Measurements from ENCODE around the gene ZBTB7C. TPM values are rescaled to one million over a fixed set of nuclear protein-coding genes. Genes with fewer than 3 reads are reported as not detected.

The ZBTB7C gene
- total and polyA plus RNA-seq, 4 donors: 0.19 to 1.1 (median 0.45) TPM

- no peak overlapping the region for H3K27ac ChIP-seq (ENCODE audit: low read depth in 1 of 2, low read length in 2 of 2)
- peaks cover 0 to 5% (median 3%) of the 10 kb centered on the region in 4 donors for H3K9me3 ChIP-seq (ENCODE audit: control insufficient read depth in 4 of 4, low read length in 3 of 4)
- no peak overlapping the region for H3K9ac ChIP-seq (ENCODE audit: low read depth in 1 of 2, low read length in 2 of 2)
- no peaks in the 10 kb centered on the region for H3K36me3 ChIP-seq (ENCODE audit: control insufficient read depth in 4 of 4, insufficient read depth in 3 of 4, low read depth in 1 of 4, low read length in 3 of 4)
- WGBS: 81% methylated on average over 3 of the region's 3 CpGs
- no peaks in the 10 kb centered on the region for H3K4me1 ChIP-seq (ENCODE audit: control insufficient read depth in 4 of 4, insufficient read depth in 4 of 4, low read length in 3 of 4)
- no peak for TF ChIP-seq REST (IDR thresholded peaks at IDR 0.05)
- no peak for TF ChIP-seq RAD21 (IDR thresholded peaks at IDR 0.05)
- no peak for TF ChIP-seq HNF4G (IDR thresholded peaks at IDR 0.05)
- no peak for TF ChIP-seq TAF1 (conservative IDR thresholded peaks at IDR 0.05)
- TF ChIP-seq GABPA (IDR thresholded peaks at IDR 0.05 in 1 of 2, conservative IDR thresholded peaks at IDR 0.05 in 1 of 2): no peak
- TF ChIP-seq MAX (IDR thresholded peaks at IDR 0.05): no peak
- no peak for TF ChIP-seq CTCF (IDR thresholded peaks at IDR 0.05; ENCODE audit: low read depth, low read length, missing input control)
- no peak for TF ChIP-seq JUND (IDR thresholded peaks at IDR 0.05)
- TF ChIP-seq EGR1 (IDR thresholded peaks at IDR 0.05; ENCODE audit: low read depth in 2 of 2): no peak
- no peak for TF ChIP-seq ZBTB33 (IDR thresholded peaks at IDR 0.05)
- no peak for TF ChIP-seq FOXA1 (IDR thresholded peaks at IDR 0.05)
- TF ChIP-seq ATF3 (IDR thresholded peaks at IDR 0.05): no peak
- no peak for TF ChIP-seq FOXA2 (IDR thresholded peaks at IDR 0.05)
- no peak for DNase-seq (ENCODE audit: low spot score)
- H3K27me3 ChIP-seq (ENCODE audit: control insufficient read depth in 4 of 4, insufficient read depth in 4 of 4, low read length in 3 of 4): no peaks in the 10 kb centered on the region
- H3K4me3 ChIP-seq (ENCODE audit: low read depth in 1 of 3, low read length in 3 of 3): no peak overlapping the region
These were observed 413.5 kb downstream of the ZBTB7C start for GRCh38 chr18:47995654-47996053.

- no peaks in the 10 kb centered on the region for H3K27me3 ChIP-seq (ENCODE audit: control insufficient read depth in 4 of 4, insufficient read depth in 4 of 4, low read length in 3 of 4)
- H3K9ac ChIP-seq (ENCODE audit: low read depth in 1 of 2, low read length in 2 of 2): no peak overlapping the region
- DNase-seq (ENCODE audit: low spot score): no peak
- no peak overlapping the region for H3K27ac ChIP-seq (ENCODE audit: low read depth in 1 of 2, low read length in 2 of 2)
- WGBS: 80% methylated on average over 1 of the region's 1 CpG
- H3K4me3 ChIP-seq (ENCODE audit: low read depth in 1 of 3, low read length in 3 of 3): no peak overlapping the region
- H3K4me1 ChIP-seq (ENCODE audit: control insufficient read depth in 4 of 4, insufficient read depth in 4 of 4, low read length in 3 of 4): no peaks in the 10 kb centered on the region
- H3K9me3 ChIP-seq (ENCODE audit: control insufficient read depth in 4 of 4, low read length in 3 of 4): peaks cover 0 to 5% (median 3%) of the 10 kb centered on the region in 4 donors
- no peaks in the 10 kb centered on the region for H3K36me3 ChIP-seq (ENCODE audit: control insufficient read depth in 4 of 4, insufficient read depth in 3 of 4, low read depth in 1 of 4, low read length in 3 of 4)
- no peak for TF ChIP-seq GABPA (IDR thresholded peaks at IDR 0.05 in 1 of 2, conservative IDR thresholded peaks at IDR 0.05 in 1 of 2)
- TF ChIP-seq FOXA2 (IDR thresholded peaks at IDR 0.05): no peak
- TF ChIP-seq YY1 (IDR thresholded peaks at IDR 0.05): no peak
- no peak for TF ChIP-seq FOXA1 (IDR thresholded peaks at IDR 0.05)
- no peak for TF ChIP-seq MAX (IDR thresholded peaks at IDR 0.05)
- TF ChIP-seq EGR1 (IDR thresholded peaks at IDR 0.05; ENCODE audit: low read depth in 2 of 2): no peak
- TF ChIP-seq SP1 (IDR thresholded peaks at IDR 0.05): no peak
- no peak for TF ChIP-seq RXRA (IDR thresholded peaks at IDR 0.05)
- TF ChIP-seq REST (IDR thresholded peaks at IDR 0.05): no peak
- TF ChIP-seq NR2F2 (IDR thresholded peaks at IDR 0.05): no peak
- TF ChIP-seq ZBTB33 (IDR thresholded peaks at IDR 0.05): no peak
- TF ChIP-seq TAF1 (conservative IDR thresholded peaks at IDR 0.05): no peak
- TF ChIP-seq ATF3 (IDR thresholded peaks at IDR 0.05): no peak
These were observed 415.8 kb downstream of the ZBTB7C start for GRCh38 chr18:47993409-47993808.

All from liver (tissue), 9 donors.